Spleen (tissue), 11 donors: ENCODE data around the gene COL4A1. TPM values are rescaled to one million over a fixed set of nuclear protein-coding genes. Genes with fewer than 3 reads are reported as not detected.

Experiments
- DNase-seq: peaks from one replicate; pipeline ENCODE4 v3.0.0-alpha.2; 2020
- H3K27ac ChIP-seq, 8 donors: fragments of 200-600 bp; sonication (generic) in 7 of 8; 1 replicate in 4 of 8; 2 replicates in 4 of 8; pipeline versions ENCODE4 v1.5.0 to v1.8.0; 2016 to 2021; ENCODE audit warnings: inconsistent platforms in 4 of 8, mild to moderate bottlenecking in 4 of 8, moderate library complexity in 1 of 8
- H3K27me3 ChIP-seq, 7 donors: fragments of 200-600 bp; sonication (generic) in 6 of 7; replicated peaks in 1 of 7; 1 replicate in 4 of 7; 2 replicates in 3 of 7; pipeline versions ENCODE4 v1.5.0 to v1.8.0; 2016 to 2021; ENCODE audit warnings: inconsistent platforms in 3 of 7, mild to moderate bottlenecking in 1 of 7
- H3K36me3 ChIP-seq, 6 donors: fragments of 200-600 bp; sonication (generic) in 5 of 6; 1 replicate in 4 of 6; 2 replicates in 2 of 6; pipeline versions ENCODE4 v1.5.0 to v1.8.0; 2016 to 2021; ENCODE audit warnings: inconsistent platforms in 2 of 6
- H3K4me1 ChIP-seq, 6 donors: fragments of 200-600 bp; sonication (generic) in 5 of 6; 1 replicate in 3 of 6; 2 replicates in 3 of 6; pipeline versions ENCODE4 v1.5.0 to v1.8.0; 2016 to 2021; ENCODE audit warnings: inconsistent platforms in 3 of 6
- H3K4me3 ChIP-seq, 8 donors: fragments of 200-600 bp; sonication (generic) in 7 of 8; 1 replicate in 4 of 8; 2 replicates in 4 of 8; pipeline versions ENCODE4 v1.5.0 to v1.8.0; 2016 to 2021; ENCODE audit warnings: inconsistent platforms in 4 of 8, mild to moderate bottlenecking in 4 of 8, moderate library complexity in 2 of 8
- H3K9me3 ChIP-seq, 8 donors: fragments of 200-600 bp; sonication (generic) in 7 of 8; 1 replicate in 4 of 8; 2 replicates in 4 of 8; pipeline versions ENCODE4 v1.5.0 to v1.8.0; 2016 to 2021; ENCODE audit warnings: inconsistent platforms in 4 of 8
- POLR2A ChIP-seq, 3 donors: fragments of 450-650 bp; IDR thresholded peaks; one replicate each; pipeline ENCODE4 v1.5.1; 2017; ENCODE audit warnings: antibody characterized with exemption in 3 of 3, mild to moderate bottlenecking in 1 of 3
- POLR2AphosphoS5 ChIP-seq, 3 donors: sonication (generic); formaldehyde crosslinking; IDR thresholded peaks; one replicate each; pipeline ENCODE4 v1.5.1; 2017; ENCODE audit warnings: antibody characterized with exemption in 3 of 3
- WGBS, 5 donors: extraction: QIAGEN DNeasy Blood & Tissue Kit in 3 of 5; methylation state at CpG; one replicate each; pipeline versions ENCODE4 v1.1.5 to v1.1.7; 2013 to 2018; 5-methylcytosine and 5-hydroxymethylcytosine counted together
- intact Hi-C: fragments of 100-400 bp; cut with DNase I; formaldehyde crosslinking; loops from one replicate; pipeline ENCODE4 v1.15.0; 2023; ENCODE audit warnings: low total_unique reads
- polyA plus RNA-seq, 3 donors: library from polyadenylated mRNA; stranded (reverse); fragments of 200-250 nt; gene quantifications; one replicate each; pipeline ENCODE4 v1.2.1, GENCODE V29; 2013
- total RNA-seq, 7 donors: library from RNA; depleted of rRNA in 3 of 7; stranded (reverse); fragments of >200 nt in 3 of 7; fragmentation: NEBNext Ultra II Directional in 4 of 7; extraction: Animal tissue kit (Norgen Biotek cat#: 25700) in 4 of 7; gene quantifications; one replicate each; pipeline versions ENCODE4 v1.1.0 to v1.2.1, GENCODE V29; 2016 to 2021
- TF ChIP-seq, protein P1 (sequence below), 11 experiments: fragments of 200-600 bp in 7 of 11; fragments of 450-650 bp in 4 of 11; sonication (generic) in 4 of 11; IDR thresholded peaks in 8 of 11; conservative IDR thresholded peaks in 3 of 11; 1 replicate in 7 of 11; 2 replicates in 4 of 11; pipeline versions ENCODE4 v1.4.0 to v1.8.0; 2016 to 2021; ENCODE audit warnings: antibody characterized with exemption in 11 of 11, inconsistent platforms in 4 of 11, mild to moderate bottlenecking in 1 of 11
- donor health status: healthy with polysubstance abuse.
- donor health status: DM: no; HTN: no; CAD: no; lungs with moderate emphysema.
- donor health status: DM: no; HTN: no; CAD: no.
- donor health status: Bipolar disorder and iron deficiency.
- donor health status: healthy.
- donor health status: DM: no; HTN: no; CAD: no.
- donor health status: DM: yes; HTN: yes; CAD: no.

COL4A1 gene
- total and polyA plus RNA-seq, 10 donors = 37.9 to 959 (median 340) TPM

DNA sequence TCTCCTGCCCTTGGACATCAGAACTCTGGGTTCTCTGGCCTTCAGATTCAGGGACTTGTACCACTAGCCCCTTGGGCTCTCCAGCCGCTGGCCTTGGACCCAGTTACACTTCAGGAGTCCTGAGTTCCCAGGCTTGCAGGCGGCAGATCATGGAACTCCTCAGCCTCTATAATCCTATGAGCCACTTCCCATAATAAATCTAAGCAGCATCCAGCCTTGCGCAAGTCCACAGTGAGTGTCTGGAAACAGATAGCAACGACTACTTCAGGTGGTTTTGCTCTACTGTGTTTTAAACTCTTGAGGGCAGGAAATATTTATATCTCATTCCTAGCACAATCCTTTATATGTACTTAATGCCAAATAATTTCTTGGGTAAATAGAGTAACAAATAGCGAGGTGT is 92.3 kb downstream of the COL4A1 start:
- H3K4me1 ChIP-seq = peaks cover 0 to 39% (median 22%) of the 10 kb centered on the region in 6 donors
- 73 to 87% (median 76%) methylated on average over 5 of the region's 5 CpGs for WGBS, 5 donors
- intact Hi-C loops = no loop called here
- peaks cover 0 to 44% (median 0%) of the 10 kb centered on the region in 6 donors for H3K36me3 ChIP-seq
- no peak for TF ChIP-seq POLR2AphosphoS5 (IDR thresholded peaks at IDR 0.05)
- TF ChIP-seq, protein P1, sequence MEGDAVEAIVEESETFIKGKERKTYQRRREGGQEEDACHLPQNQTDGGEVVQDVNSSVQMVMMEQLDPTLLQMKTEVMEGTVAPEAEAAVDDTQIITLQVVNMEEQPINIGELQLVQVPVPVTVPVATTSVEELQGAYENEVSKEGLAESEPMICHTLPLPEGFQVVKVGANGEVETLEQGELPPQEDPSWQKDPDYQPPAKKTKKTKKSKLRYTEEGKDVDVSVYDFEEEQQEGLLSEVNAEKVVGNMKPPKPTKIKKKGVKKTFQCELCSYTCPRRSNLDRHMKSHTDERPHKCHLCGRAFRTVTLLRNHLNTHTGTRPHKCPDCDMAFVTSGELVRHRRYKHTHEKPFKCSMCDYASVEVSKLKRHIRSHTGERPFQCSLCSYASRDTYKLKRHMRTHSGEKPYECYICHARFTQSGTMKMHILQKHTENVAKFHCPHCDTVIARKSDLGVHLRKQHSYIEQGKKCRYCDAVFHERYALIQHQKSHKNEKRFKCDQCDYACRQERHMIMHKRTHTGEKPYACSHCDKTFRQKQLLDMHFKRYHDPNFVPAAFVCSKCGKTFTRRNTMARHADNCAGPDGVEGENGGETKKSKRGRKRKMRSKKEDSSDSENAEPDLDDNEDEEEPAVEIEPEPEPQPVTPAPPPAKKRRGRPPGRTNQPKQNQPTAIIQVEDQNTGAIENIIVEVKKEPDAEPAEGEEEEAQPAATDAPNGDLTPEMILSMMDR (IDR thresholded peaks at IDR 0.05 in 8 of 11, conservative IDR thresholded peaks at IDR 0.05 in 3 of 11) = no peak
- TF ChIP-seq POLR2A (IDR thresholded peaks at IDR 0.05) = no peak
- no peak overlapping the region for H3K4me3 ChIP-seq
- peak overlapping the region in 3 of 8 donors; percentile 34 to 72 (median 50) for H3K27ac ChIP-seq
- H3K27me3 ChIP-seq = peaks cover 0 to 13% (median 0%) of the 10 kb centered on the region in 7 donors
- no peaks in the 10 kb centered on the region for H3K9me3 ChIP-seq
- DNase-seq = no peak

GRCh38 chr13:110213461-110214074 is 93.4 kb downstream of the COL4A1 start:
- TF ChIP-seq POLR2A (IDR thresholded peaks at IDR 0.05) (no peak), POLR2AphosphoS5 (IDR thresholded peaks at IDR 0.05) (no peak)
- TF ChIP-seq, protein P1 (IDR thresholded peaks at IDR 0.05 in 8 of 11, conservative IDR thresholded peaks at IDR 0.05 in 3 of 11) = no peak
- Histone ChIP-seq H3K27ac (peak overlapping the region in 2 of 8 donors; percentile 30 to 34), H3K4me1 (peaks cover 0 to 29% (median 17%) of the 10 kb centered on the region in 6 donors), H3K27me3 (peaks cover 0 to 7% (median 0%) of the 10 kb centered on the region in 7 donors), H3K4me3 (no peak overlapping the region), H3K9me3 (no peaks in the 10 kb centered on the region), H3K36me3 (peaks cover 0 to 55% (median under 1%) of the 10 kb centered on the region in 6 donors)
- intact Hi-C loops = no loop called here
- no peak for DNase-seq
- 69 to 92% (median 79%) methylated on average over 13 of the region's 13 CpGs for WGBS, 5 donors

- Histone ChIP-seq H3K27ac (no peak overlapping the region), H3K4me1 (peaks cover 0 to 19% (median 9%) of the 10 kb centered on the region in 6 donors), H3K4me3 (no peak overlapping the region), H3K27me3 (peaks cover 0 to 4% (median 0%) of the 10 kb centered on the region in 7 donors), H3K9me3 (no peaks in the 10 kb centered on the region), H3K36me3 (peaks cover 0 to 65% (median 9%) of the 10 kb centered on the region in 6 donors)
- intact Hi-C loops = no loop called here
- 80 to 89% (median 85%) methylated on average over 9 of the region's 9 CpGs for WGBS, 5 donors
- no peak for DNase-seq
- no peak for TF ChIP-seq POLR2AphosphoS5 (IDR thresholded peaks at IDR 0.05)
- TF ChIP-seq POLR2A (IDR thresholded peaks at IDR 0.05) = no peak
- TF ChIP-seq, protein P1 (IDR thresholded peaks at IDR 0.05 in 8 of 11, conservative IDR thresholded peaks at IDR 0.05 in 3 of 11) = no peak
These were observed 94.4 kb downstream of the COL4A1 start for GRCh38 chr13:110212529-110212928.

- DNase-seq = no peak
- peaks cover 0 to 73% (median 12%) of the 10 kb centered on the region in 6 donors for H3K36me3 ChIP-seq
- H3K27ac ChIP-seq = peak overlapping the region in 1 of 8 donors; percentile 30
- intact Hi-C loops = no loop called here
- no peak for TF ChIP-seq POLR2AphosphoS5 (IDR thresholded peaks at IDR 0.05)
- TF ChIP-seq, protein P1 (IDR thresholded peaks at IDR 0.05 in 8 of 11, conservative IDR thresholded peaks at IDR 0.05 in 3 of 11) = no peak
- no peak for TF ChIP-seq POLR2A (IDR thresholded peaks at IDR 0.05)
- peaks cover 0 to 11% (median 6%) of the 10 kb centered on the region in 6 donors for H3K4me1 ChIP-seq
- H3K27me3 ChIP-seq = no peaks in the 10 kb centered on the region
- H3K4me3 ChIP-seq = no peak overlapping the region
- 65 to 84% (median 75%) methylated on average over 6 of the region's 6 CpGs for WGBS, 5 donors
- no peaks in the 10 kb centered on the region for H3K9me3 ChIP-seq
These were observed 95.2 kb downstream of the COL4A1 start for GRCh38 chr13:110211735-110212134.
